ENCODE data around the gene LRRC61.
"Not testable (repeated sequence)": the region's sequence is repeated elsewhere in the genome, so short reads cannot be mapped to it uniquely, and the experiment has no call there.

Gene LRRC61

DNA sequence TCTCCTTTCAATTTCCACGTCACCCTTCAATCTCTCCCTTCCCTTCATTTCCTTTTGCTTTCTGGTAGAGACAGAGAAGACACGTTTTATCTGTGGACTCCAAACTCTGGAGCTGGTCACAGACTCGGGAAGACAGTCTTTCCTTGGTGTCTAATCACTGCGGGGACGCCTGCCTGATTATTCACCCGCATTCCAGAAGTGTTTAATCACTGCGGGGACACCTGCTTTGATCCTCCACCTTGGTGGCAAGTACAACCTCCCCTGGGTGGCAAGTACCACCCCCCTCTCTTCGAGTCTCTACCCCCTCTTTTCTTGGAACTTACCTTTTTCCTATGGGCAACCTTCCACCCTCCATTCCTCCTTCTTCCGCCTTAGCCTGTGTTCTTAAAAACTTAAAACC, 15.3 kb upstream of the LRRC61 start:
- DNase-seq (ENCODE audit: low spot score), result no peak

DNA sequence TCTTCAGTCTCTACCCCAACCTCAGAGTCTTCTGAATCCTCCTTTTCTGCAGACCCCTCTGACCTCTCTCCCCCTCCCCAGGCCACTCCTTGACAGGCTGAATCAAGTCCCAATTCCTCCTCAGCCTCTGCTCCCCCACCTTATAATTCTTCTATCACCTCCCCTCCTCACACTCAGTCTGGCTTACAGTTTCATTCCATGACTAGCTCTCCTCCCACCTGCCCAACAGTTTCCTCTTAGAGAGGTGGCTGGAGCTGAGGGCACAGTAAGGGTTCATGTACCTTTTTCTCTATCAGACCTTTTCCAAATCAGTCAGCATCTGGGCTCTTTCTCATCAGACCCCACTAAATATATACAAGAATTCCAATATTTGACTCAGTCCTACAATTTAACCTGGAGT, 14.6 kb upstream of the LRRC61 start:
- no peak for DNase-seq (ENCODE audit: low spot score)

DNA sequence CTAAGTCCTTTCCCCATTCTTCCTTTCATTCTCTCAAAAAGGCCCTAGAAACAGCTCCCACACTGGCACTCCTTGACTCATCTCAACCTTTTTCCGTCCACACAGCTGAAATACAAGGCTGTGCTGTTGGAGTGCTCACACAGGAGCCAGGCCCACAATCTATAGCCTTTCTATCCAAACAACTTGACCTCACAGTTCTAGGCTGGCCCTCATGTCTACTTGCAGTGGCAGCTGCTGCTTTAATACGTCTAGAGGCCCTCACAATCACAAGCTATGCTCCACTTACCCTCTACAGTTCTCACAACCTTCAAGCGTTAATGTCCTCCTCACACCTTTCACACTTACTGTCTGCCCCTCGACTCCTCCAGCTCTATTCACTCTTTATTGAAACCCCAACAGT, 12.0 kb upstream of the LRRC61 start:
- DNase-seq (ENCODE audit: low spot score), result no peak

- no peak for DNase-seq (ENCODE audit: low spot score)
Measured at GRCh38 chr7:150311711-150312110, 11.4 kb upstream of the LRRC61 start.

DNA sequence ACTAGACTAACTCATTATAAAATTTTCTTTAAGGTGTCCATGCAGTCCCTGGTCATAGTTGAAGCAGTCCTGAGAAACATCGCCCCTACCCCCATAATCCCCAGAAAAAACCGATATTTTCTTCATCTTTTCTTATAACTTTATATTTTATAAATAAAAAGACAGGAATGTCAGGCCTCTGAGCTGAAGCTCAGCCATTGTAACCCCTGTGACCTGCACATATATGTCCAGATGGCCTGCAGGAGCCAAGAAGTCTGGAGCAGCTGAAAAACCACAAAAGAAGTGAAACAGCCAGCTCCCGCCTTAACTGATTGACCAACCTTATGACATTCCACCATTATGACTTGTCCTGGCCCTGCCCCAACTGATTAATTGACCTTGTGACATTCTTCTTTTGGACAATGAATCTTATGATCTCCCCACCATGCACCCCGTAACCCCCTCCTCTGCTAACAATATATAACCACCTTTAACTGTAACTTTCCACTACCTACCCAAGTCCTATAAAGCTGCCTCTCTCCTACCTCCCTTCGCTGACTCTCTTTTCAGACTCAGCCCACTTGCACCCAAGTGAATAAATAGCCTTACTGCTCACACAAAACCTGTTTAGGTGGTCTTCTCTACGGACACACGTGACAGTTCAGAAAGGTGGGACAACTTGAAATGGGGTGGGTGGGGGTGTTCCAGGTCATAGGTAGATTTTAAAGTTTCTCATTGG, 10.3 kb upstream of the LRRC61 start:
- DNase-seq (ENCODE audit: low spot score), result not testable (repeated sequence)

- DNase-seq (ENCODE audit: low spot score), result no peak
Measured at GRCh38 chr7:150313367-150313809, 9.8 kb upstream of the LRRC61 start.

DNA sequence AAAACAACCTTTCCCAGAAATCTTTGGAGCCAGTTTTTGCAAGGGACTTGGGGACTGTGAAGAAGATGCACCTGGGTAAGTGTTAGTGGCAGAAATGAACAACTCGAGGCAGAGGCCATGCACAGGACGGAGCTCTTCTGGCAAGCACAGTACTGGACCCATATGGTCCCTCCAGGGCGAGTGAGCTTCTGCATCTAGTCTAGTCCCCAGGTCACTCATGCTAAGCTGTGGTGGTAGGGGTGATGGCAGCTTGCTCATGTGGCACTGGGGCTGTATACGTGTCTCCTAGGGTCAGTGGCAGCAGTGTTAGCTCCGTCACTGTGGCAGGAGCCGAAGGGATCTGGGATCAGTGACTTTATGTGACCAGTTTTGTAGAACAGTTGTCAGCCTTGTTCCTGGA, 9.3 kb upstream of the LRRC61 start:
- DNase-seq (ENCODE audit: low spot score), result no peak

DNA sequence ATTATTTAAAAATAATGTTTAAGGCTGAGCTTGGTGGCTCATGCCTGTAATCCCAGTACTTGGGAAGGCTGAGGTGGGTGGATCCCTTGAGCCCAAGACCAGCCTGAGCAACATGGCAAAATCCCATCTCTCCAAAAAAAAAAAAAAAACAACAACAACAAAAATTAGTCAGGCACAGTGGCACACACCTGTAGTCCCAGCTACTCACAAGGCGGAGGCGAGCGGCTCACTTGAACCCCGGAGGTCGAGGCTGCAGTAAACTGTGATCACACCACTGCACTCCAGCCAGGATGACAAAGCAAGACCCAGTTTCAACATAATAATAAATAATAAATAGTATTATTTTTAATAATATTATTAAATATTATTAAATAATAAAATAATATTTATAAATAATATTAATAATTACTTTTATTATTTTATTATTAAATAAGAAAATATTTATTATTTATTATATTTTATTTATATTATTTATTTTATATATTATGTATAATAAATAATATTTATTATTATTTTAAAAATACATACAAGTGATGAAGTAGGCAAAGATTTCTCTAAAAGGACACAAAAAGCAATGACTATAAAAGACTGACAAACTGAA, 8.4 kb upstream of the LRRC61 start:
- no peak for DNase-seq (ENCODE audit: low spot score)

DNA sequence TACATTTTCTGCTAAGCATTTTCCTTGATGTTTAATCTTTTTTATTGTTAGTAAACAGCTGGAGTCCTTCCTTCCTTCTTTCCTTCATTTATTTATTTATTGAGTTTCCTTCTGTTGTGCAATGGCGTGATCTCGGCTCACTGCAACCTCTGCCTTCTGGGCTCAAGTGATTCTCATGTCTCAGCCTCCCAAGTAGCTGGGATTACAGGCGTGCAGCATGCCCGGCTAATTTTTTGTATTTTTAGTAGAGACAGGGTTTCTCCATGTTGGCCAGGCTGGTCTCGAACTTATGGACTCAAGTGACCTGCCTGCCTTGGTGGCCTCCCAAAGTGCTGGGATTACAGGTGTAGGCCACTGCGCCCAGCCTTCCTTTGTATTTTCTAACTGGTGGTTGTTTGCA, 6.2 kb upstream of the LRRC61 start:
- DNase-seq (ENCODE audit: low spot score), result not testable (repeated sequence)

GRCh38 chr7:150317748-150318444, 5.3 kb upstream of the LRRC61 start:
- no peak for DNase-seq (ENCODE audit: low spot score)

- no peak for DNase-seq (ENCODE audit: low spot score)
Measured at GRCh38 chr7:150321788-150322113, 1.4 kb upstream of the LRRC61 start.

GRCh38 chr7:150322114-150322832, 882 bp upstream of the LRRC61 start:
- DNase-seq (ENCODE audit: low spot score), result no peak

DNA sequence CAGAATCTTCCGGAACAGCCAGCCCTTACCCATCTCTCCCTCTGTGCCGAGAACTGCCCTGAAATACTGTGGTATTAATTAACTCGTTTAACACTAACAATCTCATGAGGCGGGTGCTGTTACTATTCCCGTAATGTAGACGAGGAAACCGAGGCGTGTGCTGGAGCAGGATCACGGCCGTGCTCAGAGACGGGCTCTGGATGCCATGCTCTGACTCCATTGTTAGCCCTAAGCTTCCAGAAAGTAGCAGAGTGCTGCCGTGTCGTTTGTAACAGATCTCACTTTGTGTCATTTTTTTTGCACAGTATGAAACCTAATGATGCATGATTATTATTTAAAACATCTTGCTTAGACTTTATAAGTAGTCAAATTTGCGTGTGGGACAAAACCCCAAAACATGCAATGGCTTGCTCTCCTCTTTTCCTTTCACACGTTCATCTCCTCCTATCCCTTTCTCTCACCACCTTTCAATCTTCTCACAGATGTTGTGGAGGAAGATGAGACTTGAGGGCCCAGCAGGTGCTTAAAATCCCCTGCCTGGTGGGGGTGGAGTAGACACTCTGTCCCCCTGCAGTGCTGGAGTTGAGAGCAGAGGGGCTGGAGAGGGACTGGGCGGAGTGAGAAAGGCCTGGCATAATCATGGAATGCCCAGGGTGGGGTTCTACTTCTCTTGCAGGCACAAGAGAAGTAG, 672 bp downstream of the LRRC61 start:
- DNase-seq (ENCODE audit: low spot score), result no peak

- no peak for DNase-seq (ENCODE audit: low spot score)
Measured at GRCh38 chr7:150324373-150324961, 1.3 kb downstream of the LRRC61 start.

DNA sequence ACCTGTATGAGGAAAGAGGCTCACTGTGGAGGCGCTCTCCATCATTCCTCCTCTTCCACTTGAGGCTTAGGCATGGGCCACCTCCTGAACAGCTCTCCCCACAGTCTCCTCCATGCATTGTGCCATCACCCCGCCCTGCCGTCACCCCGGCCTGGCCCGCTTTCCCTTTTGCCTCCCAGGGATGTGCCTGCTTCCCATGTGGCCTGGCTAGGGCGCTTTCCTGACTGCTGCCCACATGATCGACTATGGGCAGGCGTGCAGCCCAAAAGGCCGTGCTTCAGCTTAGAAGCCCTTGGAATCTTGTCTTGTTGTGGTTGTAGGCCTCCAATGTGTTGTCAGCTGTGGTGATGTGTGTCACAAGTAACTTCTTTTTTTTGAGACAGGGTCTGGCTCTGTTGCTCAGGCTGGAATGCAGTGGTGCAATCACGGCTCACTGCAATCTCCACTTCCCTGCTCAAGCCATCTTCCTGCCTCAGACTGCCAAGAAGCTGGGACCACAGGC, 2.0 kb downstream of the LRRC61 start:
- no peak for DNase-seq (ENCODE audit: low spot score)

GRCh38 chr7:150325901-150326300, 2.7 kb downstream of the LRRC61 start:
- no peak for DNase-seq (ENCODE audit: low spot score)

- DNase-seq (ENCODE audit: low spot score), result no peak
Measured at GRCh38 chr7:150326657-150327268, 3.6 kb downstream of the LRRC61 start.

DNA sequence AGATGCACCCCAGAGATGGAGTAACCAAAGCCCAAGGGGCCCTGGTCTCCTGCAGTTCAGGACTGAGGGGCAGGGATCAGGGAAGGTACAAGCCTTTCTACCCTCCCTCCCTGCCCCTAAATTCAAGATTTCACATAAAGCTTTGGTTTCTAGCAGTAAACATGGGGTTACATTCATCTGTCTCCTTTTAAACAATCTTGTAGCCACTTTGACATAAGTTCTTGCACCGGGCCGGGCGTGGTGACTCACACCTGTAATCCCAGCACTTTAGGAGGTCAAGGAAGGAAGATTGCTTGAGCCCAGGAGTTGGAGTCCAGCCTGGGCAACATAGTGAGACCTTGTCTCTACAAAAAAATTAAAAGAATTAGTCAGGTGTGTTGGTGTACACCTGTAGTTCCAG, 4.2 kb downstream of the LRRC61 start:
- no peak for DNase-seq (ENCODE audit: low spot score)

DNA sequence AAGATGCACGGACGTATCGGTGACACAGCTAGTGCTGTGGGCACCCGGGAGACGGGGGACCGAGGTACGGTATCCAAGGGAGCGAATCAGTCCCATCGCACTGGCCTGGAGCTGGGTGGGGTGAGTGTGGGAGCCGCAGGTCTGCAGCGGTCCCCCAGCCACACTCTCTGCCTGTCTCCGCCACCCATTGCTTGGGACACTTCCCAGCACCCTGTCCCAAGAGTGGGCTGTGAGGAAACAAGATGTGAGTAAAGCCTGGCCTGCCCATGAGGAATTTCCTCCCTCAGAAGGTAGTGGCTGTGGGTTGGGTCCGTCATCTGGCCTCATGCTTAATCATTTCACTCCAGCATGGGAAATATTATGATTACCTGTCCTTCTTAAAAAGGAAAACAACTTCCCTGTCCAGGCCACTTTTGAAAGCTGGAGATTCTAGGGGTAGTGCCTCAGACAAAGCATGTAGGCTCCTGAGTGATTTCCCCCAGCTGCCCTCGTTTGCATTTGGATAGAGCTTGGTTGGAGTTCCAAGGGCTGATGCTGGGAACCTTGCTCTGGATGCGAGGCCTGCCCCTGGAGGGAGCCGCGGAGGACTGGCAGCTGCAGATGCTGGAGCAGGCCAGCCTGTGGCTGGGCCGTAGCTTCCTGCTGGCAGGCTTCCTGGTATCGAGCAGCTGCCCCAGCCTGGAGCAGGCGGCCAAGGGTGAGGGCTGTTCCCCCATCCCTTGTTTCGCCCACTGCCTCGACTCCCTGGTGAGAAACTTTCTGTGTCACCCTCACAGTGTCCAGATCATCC, 6.4 kb downstream of the LRRC61 start:
- DNase-seq (ENCODE audit: low spot score), result peak; percentile 67

DNA sequence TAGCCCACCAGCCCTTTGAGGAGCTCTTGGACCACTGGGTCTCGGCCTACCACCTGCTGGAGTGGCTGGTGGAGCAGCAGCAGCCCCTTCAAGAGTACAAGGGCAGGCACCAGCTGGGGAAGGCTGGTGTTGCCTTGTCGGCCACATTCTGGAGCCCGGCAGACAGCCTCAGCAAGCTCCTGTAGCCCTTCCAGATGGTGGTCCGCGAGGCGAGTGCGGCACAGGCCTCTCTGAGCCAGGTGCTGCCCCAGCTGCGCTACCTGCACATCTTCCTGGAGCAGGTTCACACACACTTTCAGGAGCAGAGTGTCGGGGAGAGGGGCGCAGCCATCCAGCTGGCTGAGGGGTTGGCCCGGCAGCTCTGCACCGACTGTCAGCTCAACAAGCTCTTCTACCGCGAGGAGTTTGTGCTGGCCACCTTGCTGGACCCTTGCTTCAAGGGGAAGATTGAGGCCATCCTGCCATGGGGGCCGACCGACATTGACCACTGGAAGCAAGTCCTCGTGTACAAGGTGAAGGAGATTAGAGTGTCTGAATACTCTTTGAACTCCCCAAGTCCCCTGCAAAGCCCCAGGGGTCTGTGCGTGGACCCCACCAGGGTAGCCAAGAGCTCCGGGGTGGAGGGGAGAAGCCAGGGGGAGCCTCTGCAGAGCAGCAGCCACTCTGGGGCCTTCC, 7.2 kb downstream of the LRRC61 start:
- DNase-seq (ENCODE audit: low spot score), result no peak

Measured in globus pallidus (tissue), 1 donor.